ENCODE data around the gene DTL.

DNA sequence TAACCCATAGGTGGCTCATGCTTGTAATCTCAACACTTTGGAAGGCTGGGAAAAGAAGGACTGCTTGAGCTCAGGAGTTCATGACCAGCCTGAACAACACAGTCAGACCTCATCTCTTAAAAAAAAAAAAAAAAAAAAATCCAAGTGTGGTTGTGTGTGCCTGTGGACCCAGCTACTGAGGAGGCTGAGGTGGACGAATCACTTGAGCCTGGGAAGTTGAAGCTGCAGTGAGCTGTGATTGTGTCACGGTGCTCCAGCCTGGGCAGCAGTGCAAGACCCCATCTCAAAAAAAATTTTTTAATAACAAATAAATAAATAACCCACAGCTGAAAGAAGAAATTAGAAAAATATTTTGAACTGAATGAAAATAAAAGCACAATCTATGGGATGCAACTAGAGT lies 14.0 kb upstream of the DTL start:
- TF ChIP-seq, protein P1, sequence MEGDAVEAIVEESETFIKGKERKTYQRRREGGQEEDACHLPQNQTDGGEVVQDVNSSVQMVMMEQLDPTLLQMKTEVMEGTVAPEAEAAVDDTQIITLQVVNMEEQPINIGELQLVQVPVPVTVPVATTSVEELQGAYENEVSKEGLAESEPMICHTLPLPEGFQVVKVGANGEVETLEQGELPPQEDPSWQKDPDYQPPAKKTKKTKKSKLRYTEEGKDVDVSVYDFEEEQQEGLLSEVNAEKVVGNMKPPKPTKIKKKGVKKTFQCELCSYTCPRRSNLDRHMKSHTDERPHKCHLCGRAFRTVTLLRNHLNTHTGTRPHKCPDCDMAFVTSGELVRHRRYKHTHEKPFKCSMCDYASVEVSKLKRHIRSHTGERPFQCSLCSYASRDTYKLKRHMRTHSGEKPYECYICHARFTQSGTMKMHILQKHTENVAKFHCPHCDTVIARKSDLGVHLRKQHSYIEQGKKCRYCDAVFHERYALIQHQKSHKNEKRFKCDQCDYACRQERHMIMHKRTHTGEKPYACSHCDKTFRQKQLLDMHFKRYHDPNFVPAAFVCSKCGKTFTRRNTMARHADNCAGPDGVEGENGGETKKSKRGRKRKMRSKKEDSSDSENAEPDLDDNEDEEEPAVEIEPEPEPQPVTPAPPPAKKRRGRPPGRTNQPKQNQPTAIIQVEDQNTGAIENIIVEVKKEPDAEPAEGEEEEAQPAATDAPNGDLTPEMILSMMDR (conservative IDR thresholded peaks at IDR 0.05) = no peak
- TF ChIP-seq ZFX (IDR thresholded peaks at IDR 0.05) = no peak
